GM12878 (cell line): Measurements from ENCODE around the gene WWP2.

ENCODE experiments used
- POLR2A ChIP-seq: IDR thresholded peaks from 2 replicates; pipeline ENCODE4 v1.6.1; 2011; ENCODE audit warnings: low read depth, mild to moderate bottlenecking, low read length
- POLR2AphosphoS5 ChIP-seq: IDR thresholded peaks from 2 replicates; pipeline ENCODE4 v1.6.1; 2011; ENCODE audit warnings: mild to moderate bottlenecking, low read length, inconsistent platforms
- RFX5 ChIP-seq: IDR thresholded peaks from 2 replicates; pipeline ENCODE4 v1.6.1; 2011; ENCODE audit warnings: low read depth, low read length, improper control_type of control experiment
- TAF1 ChIP-seq: IDR thresholded peaks from 2 replicates; pipeline ENCODE4 v1.6.1; 2011; ENCODE audit warnings: mild to moderate bottlenecking, low read depth, low read length, borderline replicate concordance
- ZNF274 ChIP-seq: IDR thresholded peaks from one replicate; pipeline ENCODE4 v1.8.0; 2011; ENCODE audit not compliant: insufficient read length, insufficient read depth
- TF ChIP-seq, protein P1 (sequence below), 3 experiments: IDR thresholded peaks in 2 of 3; conservative IDR thresholded peaks in 1 of 3; 2 replicates each; pipeline ENCODE4 v1.5.1; 2011; ENCODE audit warnings: low read depth in 3 of 3, low read length in 3 of 3, mild to moderate bottlenecking in 3 of 3, control low read depth in 2 of 3, moderate library complexity in 2 of 3, inconsistent platforms in 1 of 3, mixed read lengths in 1 of 3; ENCODE audit not compliant: control insufficient read depth in 2 of 3, insufficient read depth in 1 of 3; ENCODE audit errors: extremely low read depth in 1 of 3
- TF ChIP-seq, protein P2 (sequence below): fragments of 450-650 bp; conservative IDR thresholded peaks from 2 replicates; pipeline ENCODE4 v1.6.1; 2017; ENCODE audit warnings: mild to moderate bottlenecking, moderate library complexity
- TF ChIP-seq, protein P3 (sequence below): fragments of 150-350 bp; IDR thresholded peaks from 2 replicates; pipeline ENCODE4 v1.6.1; 2014; ENCODE audit warnings: mild to moderate bottlenecking, low read depth, low read length
- TF ChIP-seq, protein P4 (sequence below): IDR thresholded peaks from 2 replicates; pipeline ENCODE4 v1.6.1; 2011; ENCODE audit warnings: borderline replicate concordance, low read depth, mild to moderate bottlenecking, moderate library complexity, mixed read lengths, low read length; ENCODE audit not compliant: insufficient read depth; ENCODE audit errors: extremely low read length
- TF ChIP-seq, protein P5 (sequence below): IDR thresholded peaks from 2 replicates; pipeline ENCODE4 v1.6.1; 2012; ENCODE audit warnings: low read depth, low read length, improper control_type of control experiment
- TF ChIP-seq, protein P6 (sequence below): IDR thresholded peaks from 2 replicates; pipeline ENCODE4 v1.6.1; 2012; ENCODE audit warnings: low read depth, low read length, improper control_type of control experiment

DNA sequence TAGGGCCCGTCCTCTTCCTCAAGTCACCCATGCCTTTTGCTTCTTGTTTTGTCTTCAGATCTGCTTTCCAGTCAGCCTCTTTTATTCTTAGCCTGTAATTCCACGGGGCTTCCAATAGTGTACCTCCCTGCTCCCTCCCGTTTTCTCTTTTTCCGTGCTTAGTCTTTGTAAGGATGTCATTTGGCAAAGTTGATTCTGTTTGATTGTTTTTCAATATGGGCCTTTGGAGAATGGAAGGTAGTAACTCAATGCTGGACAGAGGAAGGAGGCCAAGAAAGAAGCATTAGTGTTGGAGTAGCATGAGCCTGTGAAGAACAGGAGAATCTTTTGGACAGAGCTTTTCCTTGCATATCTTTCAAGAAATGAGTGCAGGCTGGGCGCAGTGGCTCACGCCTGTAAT is 6.5 kb downstream of the WWP2 start:
- TF ChIP-seq, protein P1, sequence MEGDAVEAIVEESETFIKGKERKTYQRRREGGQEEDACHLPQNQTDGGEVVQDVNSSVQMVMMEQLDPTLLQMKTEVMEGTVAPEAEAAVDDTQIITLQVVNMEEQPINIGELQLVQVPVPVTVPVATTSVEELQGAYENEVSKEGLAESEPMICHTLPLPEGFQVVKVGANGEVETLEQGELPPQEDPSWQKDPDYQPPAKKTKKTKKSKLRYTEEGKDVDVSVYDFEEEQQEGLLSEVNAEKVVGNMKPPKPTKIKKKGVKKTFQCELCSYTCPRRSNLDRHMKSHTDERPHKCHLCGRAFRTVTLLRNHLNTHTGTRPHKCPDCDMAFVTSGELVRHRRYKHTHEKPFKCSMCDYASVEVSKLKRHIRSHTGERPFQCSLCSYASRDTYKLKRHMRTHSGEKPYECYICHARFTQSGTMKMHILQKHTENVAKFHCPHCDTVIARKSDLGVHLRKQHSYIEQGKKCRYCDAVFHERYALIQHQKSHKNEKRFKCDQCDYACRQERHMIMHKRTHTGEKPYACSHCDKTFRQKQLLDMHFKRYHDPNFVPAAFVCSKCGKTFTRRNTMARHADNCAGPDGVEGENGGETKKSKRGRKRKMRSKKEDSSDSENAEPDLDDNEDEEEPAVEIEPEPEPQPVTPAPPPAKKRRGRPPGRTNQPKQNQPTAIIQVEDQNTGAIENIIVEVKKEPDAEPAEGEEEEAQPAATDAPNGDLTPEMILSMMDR (IDR thresholded peaks at IDR 0.05 in 2 of 3, conservative IDR thresholded peaks at IDR 0.05 in 1 of 3; ENCODE audit: control insufficient read depth in 2 of 3, extremely low read depth in 1 of 3, insufficient read depth in 1 of 3, low read depth in 3 of 3, low read length in 3 of 3), result no peak
- TF ChIP-seq TAF1, result no peak
- TF ChIP-seq POLR2AphosphoS5, result no peak
- TF ChIP-seq ZNF274, result no peak
- TF ChIP-seq, protein P2, sequence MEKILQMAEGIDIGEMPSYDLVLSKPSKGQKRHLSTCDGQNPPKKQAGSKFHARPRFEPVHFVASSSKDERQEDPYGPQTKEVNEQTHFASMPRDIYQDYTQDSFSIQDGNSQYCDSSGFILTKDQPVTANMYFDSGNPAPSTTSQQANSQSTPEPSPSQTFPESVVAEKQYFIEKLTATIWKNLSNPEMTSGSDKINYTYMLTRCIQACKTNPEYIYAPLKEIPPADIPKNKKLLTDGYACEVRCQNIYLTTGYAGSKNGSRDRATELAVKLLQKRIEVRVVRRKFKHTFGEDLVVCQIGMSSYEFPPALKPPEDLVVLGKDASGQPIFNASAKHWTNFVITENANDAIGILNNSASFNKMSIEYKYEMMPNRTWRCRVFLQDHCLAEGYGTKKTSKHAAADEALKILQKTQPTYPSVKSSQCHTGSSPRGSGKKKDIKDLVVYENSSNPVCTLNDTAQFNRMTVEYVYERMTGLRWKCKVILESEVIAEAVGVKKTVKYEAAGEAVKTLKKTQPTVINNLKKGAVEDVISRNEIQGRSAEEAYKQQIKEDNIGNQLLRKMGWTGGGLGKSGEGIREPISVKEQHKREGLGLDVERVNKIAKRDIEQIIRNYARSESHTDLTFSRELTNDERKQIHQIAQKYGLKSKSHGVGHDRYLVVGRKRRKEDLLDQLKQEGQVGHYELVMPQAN, result no peak
- TF ChIP-seq RFX5, result no peak
- no peak for TF ChIP-seq POLR2A
- TF ChIP-seq, protein P3, sequence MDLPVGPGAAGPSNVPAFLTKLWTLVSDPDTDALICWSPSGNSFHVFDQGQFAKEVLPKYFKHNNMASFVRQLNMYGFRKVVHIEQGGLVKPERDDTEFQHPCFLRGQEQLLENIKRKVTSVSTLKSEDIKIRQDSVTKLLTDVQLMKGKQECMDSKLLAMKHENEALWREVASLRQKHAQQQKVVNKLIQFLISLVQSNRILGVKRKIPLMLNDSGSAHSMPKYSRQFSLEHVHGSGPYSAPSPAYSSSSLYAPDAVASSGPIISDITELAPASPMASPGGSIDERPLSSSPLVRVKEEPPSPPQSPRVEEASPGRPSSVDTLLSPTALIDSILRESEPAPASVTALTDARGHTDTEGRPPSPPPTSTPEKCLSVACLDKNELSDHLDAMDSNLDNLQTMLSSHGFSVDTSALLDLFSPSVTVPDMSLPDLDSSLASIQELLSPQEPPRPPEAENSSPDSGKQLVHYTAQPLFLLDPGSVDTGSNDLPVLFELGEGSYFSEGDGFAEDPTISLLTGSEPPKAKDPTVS, result no peak
- TF ChIP-seq, protein P4, sequence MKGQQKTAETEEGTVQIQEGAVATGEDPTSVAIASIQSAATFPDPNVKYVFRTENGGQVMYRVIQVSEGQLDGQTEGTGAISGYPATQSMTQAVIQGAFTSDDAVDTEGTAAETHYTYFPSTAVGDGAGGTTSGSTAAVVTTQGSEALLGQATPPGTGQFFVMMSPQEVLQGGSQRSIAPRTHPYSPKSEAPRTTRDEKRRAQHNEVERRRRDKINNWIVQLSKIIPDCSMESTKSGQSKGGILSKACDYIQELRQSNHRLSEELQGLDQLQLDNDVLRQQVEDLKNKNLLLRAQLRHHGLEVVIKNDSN, result no peak
- TF ChIP-seq, protein P5, sequence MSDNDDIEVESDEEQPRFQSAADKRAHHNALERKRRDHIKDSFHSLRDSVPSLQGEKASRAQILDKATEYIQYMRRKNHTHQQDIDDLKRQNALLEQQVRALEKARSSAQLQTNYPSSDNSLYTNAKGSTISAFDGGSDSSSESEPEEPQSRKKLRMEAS, result no peak
- TF ChIP-seq, protein P6, sequence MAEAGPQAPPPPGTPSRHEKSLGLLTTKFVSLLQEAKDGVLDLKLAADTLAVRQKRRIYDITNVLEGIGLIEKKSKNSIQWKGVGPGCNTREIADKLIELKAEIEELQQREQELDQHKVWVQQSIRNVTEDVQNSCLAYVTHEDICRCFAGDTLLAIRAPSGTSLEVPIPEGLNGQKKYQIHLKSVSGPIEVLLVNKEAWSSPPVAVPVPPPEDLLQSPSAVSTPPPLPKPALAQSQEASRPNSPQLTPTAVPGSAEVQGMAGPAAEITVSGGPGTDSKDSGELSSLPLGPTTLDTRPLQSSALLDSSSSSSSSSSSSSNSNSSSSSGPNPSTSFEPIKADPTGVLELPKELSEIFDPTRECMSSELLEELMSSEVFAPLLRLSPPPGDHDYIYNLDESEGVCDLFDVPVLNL, result no peak
